ENCODE results near the gene MYO5B. TPM values are rescaled to one million over a fixed set of nuclear protein-coding genes. Genes with fewer than 3 reads are reported as not detected.

The MYO5B gene
- total RNA-seq, 2 experiments from 2014 or later = not detected

GRCh38 chr18:49913221-49913620, 281.7 kb downstream of the MYO5B start:
- no peak for DNase-seq
- no peaks in the 10 kb centered on the region for H3K9me3 ChIP-seq (ENCODE audit: control insufficient read depth in 1 of 2, insufficient read depth in 1 of 2, low read length in 2 of 2)
- peaks cover 25% of the 10 kb centered on the region for H3K27me3 Mint-ChIP-seq
- no peaks in the 10 kb centered on the region for H3K36me3 Mint-ChIP-seq (ENCODE audit: low read depth)
- no peak overlapping the region for H3K27ac Mint-ChIP-seq
- intact Hi-C loops (cut with DNase I, micrococcal nuclease) = no loop called here
- TF ChIP-seq CTCF (IDR thresholded peaks at IDR 0.05) = no peak
- POLR2A ChIA-PET = no interaction called here
- no peaks in the 10 kb centered on the region for H3K4me1 ChIP-seq (ENCODE audit: insufficient read depth, low read length)
- H3K4me1 Mint-ChIP-seq (ENCODE audit: low read depth) = no peaks in the 10 kb centered on the region
- H3K27me3 ChIP-seq (ENCODE audit: control insufficient read depth in 1 of 2, insufficient read depth in 2 of 2, low read length in 2 of 2) = peaks cover 0 to 4% of the 10 kb centered on the region in 2 experiments
- no peak overlapping the region for H3K4me3 Mint-ChIP-seq
- H3K4me3 ChIP-seq (ENCODE audit: low read length) = no peak overlapping the region
- no peaks in the 10 kb centered on the region for H3K36me3 ChIP-seq (ENCODE audit: insufficient read depth, low read length)
- H3K27ac ChIP-seq (ENCODE audit: low read depth in 1 of 2, low read length in 2 of 2) = no peak overlapping the region
- no peak for ATAC-seq (ENCODE audit: poor library complexity)
- H3K9me3 Mint-ChIP-seq = no peaks in the 10 kb centered on the region
- CTCF ChIA-PET = no interaction called here

GRCh38 chr18:49911427-49911826, 283.5 kb downstream of the MYO5B start:
- no peak overlapping the region for H3K27ac ChIP-seq (ENCODE audit: low read depth in 1 of 2, low read length in 2 of 2)
- Mint-ChIP-seq H3K27me3 (peaks cover 16% of the 10 kb centered on the region), H3K27ac (no peak overlapping the region), H3K4me3 (no peak overlapping the region), H3K36me3 (ENCODE audit: low read depth) (no peaks in the 10 kb centered on the region), H3K9me3 (no peaks in the 10 kb centered on the region), H3K4me1 (ENCODE audit: low read depth) (no peaks in the 10 kb centered on the region)
- no peak overlapping the region for H3K4me3 ChIP-seq (ENCODE audit: low read length)
- ATAC-seq (ENCODE audit: poor library complexity) (no peak), DNase-seq (no peak)
- intact Hi-C loops (cut with DNase I, micrococcal nuclease) = no loop called here
- no peaks in the 10 kb centered on the region for H3K27me3 ChIP-seq (ENCODE audit: control insufficient read depth in 1 of 2, insufficient read depth in 2 of 2, low read length in 2 of 2)
- TF ChIP-seq CTCF (IDR thresholded peaks at IDR 0.05) = no peak
- no peaks in the 10 kb centered on the region for H3K4me1 ChIP-seq (ENCODE audit: insufficient read depth, low read length)
- no peaks in the 10 kb centered on the region for H3K9me3 ChIP-seq (ENCODE audit: control insufficient read depth in 1 of 2, insufficient read depth in 1 of 2, low read length in 2 of 2)
- POLR2A ChIA-PET = no interaction called here
- no peaks in the 10 kb centered on the region for H3K36me3 ChIP-seq (ENCODE audit: insufficient read depth, low read length)
- CTCF ChIA-PET = no interaction called here

GRCh38 chr18:49910986-49911385, 284.0 kb downstream of the MYO5B start:
- Histone ChIP-seq H3K27me3 (ENCODE audit: control insufficient read depth in 1 of 2, insufficient read depth in 2 of 2, low read length in 2 of 2) (no peaks in the 10 kb centered on the region), H3K4me3 (ENCODE audit: low read length) (no peak overlapping the region), H3K4me1 (ENCODE audit: insufficient read depth, low read length) (no peaks in the 10 kb centered on the region), H3K9me3 (ENCODE audit: control insufficient read depth in 1 of 2, insufficient read depth in 1 of 2, low read length in 2 of 2) (no peaks in the 10 kb centered on the region), H3K27ac (ENCODE audit: low read depth in 1 of 2, low read length in 2 of 2) (no peak overlapping the region), H3K36me3 (ENCODE audit: insufficient read depth, low read length) (no peaks in the 10 kb centered on the region)
- Mint-ChIP-seq H3K27ac (no peak overlapping the region), H3K4me1 (ENCODE audit: low read depth) (no peaks in the 10 kb centered on the region), H3K9me3 (no peaks in the 10 kb centered on the region), H3K4me3 (no peak overlapping the region), H3K36me3 (ENCODE audit: low read depth) (no peaks in the 10 kb centered on the region), H3K27me3 (peaks cover 16% of the 10 kb centered on the region)
- intact Hi-C loops (cut with DNase I, micrococcal nuclease) = no loop called here
- ChIA-PET POLR2A (no interaction called here), CTCF (interaction anchor here (0.6 kb wide), 1 partner anchor 206 kb away, joined by 3 read pairs; no protein-coding TSS in a partner anchor)
- no peak for ATAC-seq (ENCODE audit: poor library complexity)
- TF ChIP-seq CTCF (IDR thresholded peaks at IDR 0.05) = no peak
- DNase-seq = no peak
